ENCODE results near the gene FARSA.
"Not testable (repeated sequence)": the region's sequence is repeated elsewhere in the genome, so short reads cannot be mapped to it uniquely, and the experiment has no call there.

Gene FARSA

GRCh38 chr19:12933287-12934072, at the start of gene FARSA:
FARSA (minus strand) TSS chr19:12933711; CDS start chr19:12933696, 15 bp downstream.
- DNase-seq (ENCODE audit: insufficient read length, low spot score): peak; percentile 90
- FAIRE-seq: peak; percentile 95

GRCh38 chr19:12983091-12983490, 49.6 kb upstream of the FARSA start:
- no peak for DNase-seq (ENCODE audit: insufficient read length, low spot score)
- no peak for FAIRE-seq

GRCh38 chr19:12982648-12983047, 49.1 kb upstream of the FARSA start:
- no peak for FAIRE-seq
- DNase-seq (ENCODE audit: insufficient read length, low spot score): no peak

- DNase-seq (ENCODE audit: insufficient read length, low spot score): no peak
- no peak for FAIRE-seq
Measured at GRCh38 chr19:12979974-12980373, 46.5 kb upstream of the FARSA start.

DNA sequence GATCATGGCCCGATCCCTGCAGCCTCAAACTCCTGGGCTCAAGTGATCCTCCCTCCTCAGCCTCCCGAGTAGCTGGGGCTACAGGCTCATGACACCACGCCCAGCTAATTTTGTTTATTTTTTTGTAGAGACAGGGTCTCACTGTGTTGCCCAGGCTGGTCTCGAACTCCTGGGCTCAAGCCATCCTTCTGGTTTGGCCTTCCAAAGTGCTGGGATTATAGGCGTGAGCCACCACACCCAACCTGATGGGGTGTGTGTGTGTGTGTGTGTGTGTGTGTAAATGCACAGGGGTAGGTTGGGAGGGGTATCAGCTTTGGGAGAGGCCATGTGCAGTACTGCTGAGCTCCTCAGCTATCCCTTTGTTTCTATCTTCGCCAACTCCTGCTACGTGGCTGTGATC, 42.6 kb upstream of the FARSA start:
- DNase-seq (ENCODE audit: insufficient read length, low spot score); FAIRE-seq: not testable (repeated sequence)

GRCh38 chr19:12975221-12975741, 41.8 kb upstream of the FARSA start:
- FAIRE-seq: no peak
- no peak for DNase-seq (ENCODE audit: insufficient read length, low spot score)

DNA sequence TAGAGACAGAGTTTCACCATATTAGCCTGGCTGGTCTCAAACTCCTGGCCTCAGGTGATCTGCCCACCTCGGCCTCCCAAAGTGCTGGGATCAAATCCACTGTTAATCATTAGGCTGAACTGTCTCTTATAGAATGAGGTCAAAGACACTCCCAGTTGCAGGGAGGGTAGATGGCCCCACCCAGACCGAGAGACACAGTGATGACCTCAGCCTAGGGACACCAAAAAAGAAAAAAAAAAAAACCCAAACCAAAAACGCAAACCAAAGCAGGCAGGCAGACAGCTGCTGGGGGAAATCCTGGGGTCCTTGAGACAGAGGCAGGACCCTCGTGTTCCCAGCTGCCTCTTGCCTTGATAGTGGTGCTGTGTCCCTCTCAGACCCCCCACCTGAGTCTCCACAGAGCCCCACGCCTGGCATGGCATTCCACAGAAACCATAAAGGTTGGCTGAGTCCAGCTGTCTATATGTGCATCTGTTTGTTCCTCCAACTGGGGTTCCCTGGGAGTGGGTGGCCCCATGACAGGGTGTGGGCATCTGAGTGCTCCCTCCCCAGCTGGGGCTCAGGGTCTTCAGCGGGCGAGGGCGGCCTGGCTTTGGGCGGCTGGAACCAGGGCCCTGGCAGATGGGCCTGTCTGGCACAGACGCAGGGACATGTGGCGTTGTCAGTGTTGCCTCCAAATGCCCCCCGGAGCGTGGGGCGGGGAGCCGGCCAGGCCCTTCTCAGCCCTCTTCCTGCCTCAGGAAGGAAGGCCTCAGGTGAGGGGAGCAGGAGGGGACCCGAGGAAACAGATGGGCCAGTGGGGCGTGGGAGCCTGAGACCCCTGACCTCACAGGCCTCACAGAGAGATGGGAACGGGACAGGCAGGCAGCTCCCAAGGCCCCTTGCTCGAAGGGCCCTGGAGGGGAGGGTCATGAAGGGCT, 41.0 kb upstream of the FARSA start:
- no peak for FAIRE-seq
- no peak for DNase-seq (ENCODE audit: insufficient read length, low spot score)

- FAIRE-seq: no peak
- no peak for DNase-seq (ENCODE audit: insufficient read length, low spot score)
Measured at GRCh38 chr19:12973236-12973635, 39.7 kb upstream of the FARSA start.

DNA sequence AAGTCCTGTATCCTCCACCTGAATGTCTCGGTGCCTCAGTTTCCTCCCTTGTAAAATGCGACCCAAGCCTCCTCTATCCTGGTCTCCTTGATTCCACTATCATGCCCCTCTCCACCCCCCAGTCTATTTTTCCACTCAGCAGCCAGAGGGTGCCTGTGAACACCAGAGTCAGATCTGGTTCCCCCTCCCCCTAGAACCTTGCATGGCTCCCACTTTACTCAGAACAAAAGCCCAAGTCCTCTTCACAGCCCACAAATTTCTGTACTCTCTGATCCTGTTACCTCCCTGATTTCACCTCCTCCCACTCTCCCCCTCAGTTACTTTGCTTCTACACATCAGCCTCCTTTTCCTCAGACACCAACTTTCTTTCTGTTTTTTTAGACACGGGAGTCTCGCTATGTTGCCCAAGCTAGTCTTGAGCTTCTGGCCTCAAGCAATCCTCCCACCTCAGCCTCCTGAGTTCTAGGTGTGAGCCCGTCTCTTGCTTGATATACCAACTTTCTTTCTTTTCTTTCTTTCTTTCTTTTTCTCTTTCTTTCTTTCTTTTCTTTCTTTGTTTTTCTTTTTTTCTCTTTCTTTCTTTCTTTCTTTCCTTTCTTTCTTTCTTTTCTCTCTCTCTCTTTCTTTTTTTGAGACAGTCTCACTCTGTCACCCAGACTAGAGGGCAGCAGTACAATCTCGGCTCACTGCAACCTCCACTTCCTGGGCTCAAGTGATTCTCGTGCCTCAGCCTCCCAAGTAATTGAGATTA, 36.7 kb upstream of the FARSA start:
- no peak for FAIRE-seq

DNA sequence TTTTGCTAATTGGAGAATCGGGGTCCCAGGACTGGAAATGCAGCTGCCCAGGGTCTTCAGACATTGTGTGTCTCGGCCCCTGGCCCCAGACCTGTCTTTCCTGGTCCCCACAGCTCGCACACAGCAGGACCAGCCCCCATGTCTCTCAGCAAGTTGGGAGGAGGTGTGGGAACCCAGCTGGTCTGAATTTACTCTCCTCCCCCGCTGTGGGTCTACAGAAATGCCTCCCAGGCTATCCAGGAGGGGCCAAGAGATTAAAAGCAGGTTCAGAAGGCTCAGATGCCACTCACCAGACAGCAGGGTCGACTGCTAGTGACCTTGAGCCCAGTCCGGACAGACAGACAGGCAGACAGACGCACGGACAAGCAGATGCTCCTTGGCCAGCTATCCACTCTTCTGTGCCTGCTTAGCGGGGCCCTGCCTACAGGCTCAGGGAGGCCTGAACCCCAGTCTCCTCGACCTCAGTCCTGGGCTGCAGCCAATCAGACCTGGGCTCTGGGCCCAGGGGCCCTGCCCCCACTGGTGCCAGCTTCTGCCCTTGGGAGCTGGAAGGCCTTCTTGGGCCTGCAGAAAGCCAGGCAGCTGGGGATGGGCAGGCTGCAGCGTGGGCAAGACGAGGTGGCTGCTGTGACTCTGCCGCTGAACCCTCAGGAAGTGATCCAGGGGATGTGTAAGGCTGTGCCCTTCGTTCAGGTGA, 35.9 kb upstream of the FARSA start, which contains the start of gene DAND5:
TSS of gene DAND5 (plus strand) at position 285 of the 697 bp plus-strand sequence. CDS start at position 370, 85 bp downstream.
- FAIRE-seq: no peak
- no peak for DNase-seq (ENCODE audit: insufficient read length, low spot score)

More for the DNA sequence above, 36.7 kb upstream of the FARSA start:
- DNase-seq (ENCODE audit: insufficient read length, low spot score): no peak

DNA sequence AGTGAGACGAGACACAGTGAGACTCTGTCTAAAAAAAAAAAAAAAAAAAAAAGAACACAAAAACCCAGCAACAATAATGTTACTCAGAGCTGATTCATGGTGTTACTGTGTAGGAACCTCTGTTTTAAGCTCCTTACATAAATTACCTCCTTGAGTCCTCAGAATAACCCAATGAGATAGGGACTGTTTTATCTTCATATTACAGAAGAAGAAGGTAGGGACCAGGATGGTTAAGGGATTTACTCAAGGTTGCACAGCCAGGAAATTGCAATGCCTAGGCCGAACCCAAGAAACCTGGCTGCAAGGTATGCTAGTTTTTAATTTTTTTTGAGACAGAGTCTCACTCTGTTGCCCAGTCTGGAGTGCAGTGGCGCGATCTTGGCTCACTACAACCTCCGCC, 34.4 kb upstream of the FARSA start:
- FAIRE-seq (no peak), DNase-seq (ENCODE audit: insufficient read length, low spot score) (no peak)

DNA sequence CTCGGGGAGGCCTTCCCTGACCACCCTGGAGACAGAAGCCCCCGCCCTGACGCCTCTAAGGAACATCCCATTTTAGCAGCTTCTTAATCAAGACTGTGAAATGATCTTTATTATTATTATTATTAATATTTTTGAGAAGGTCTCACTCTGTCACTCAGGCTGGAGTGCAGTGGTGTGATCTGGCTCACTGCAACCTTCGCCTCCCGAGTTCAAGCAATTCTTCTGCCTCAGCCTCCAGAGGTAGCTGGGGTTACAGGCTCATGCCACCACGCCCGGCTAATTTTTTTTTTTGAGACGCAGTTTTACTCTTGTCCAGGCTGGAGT, 32.3 kb upstream of the FARSA start:
- no peak for DNase-seq (ENCODE audit: insufficient read length, low spot score)
- no peak for FAIRE-seq

DNA sequence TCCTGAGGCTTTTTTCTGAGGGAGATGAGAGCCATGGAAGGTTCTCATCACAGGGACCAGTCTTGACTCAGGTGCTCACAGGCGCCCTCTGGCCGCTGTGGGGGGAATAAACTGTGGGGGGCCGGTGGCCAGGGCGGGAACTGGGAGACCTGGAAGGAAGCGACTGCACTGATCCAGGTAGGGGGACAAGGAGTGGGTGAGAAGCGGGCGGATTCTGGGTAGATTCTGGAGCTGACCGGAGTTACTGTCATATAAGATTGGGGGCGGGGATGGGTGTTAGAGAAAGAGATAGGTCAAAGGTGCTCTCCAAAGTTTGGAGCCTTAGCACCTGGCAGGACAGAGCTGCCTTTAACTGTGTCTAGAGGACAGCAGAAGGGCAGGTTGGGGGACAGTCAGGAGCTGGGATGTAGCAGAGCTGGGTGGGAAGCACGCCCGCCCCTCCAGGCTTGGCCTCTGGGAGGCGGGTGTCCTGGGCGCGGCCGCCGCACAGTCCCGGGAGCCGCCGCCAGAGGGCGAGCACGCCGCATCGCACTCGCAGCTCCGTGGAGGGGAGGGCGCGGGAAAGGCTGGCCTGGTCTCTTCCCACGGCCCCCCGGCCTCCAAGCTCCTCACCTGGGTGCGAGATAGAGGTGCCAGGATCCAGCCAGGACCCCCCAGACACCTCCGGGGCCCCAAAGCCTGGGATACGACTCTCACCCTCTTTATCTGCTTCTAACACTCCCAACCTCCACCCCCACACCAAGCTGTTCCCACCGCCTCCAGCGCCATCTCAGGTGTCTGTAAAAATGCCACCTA, 31.7 kb upstream of the FARSA start:
- DNase-seq (ENCODE audit: insufficient read length, low spot score) (peak; percentile 77), FAIRE-seq (peak; percentile 80)

GRCh38 chr19:12959481-12959880, 26.0 kb upstream of the FARSA start:
- FAIRE-seq: no peak

DNA sequence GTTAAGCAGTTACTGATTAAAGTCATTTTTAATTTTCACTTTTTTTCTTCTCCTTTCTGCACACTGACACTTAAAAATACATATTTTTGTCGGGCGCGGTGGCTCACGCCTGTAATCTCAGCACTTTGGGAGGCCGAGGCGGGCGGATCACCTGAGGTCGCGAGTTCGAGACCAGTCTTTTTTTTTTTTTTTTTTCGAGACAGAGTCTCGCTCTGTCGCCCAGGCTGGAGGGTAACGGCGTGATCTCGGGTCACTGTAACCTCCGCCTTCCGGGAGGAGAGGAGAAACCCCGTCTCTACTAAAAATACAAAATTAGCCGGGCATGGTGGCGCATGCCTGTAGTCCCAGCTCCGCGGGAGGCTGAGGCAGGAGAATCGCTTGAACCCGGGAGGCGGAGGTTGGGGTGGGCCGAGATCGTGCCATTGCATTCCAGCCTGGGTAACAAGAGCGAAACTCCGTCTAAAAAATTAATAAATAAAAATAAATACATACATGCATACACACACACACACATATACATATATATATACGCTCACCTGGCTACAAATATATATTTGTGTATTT, 24.0 kb upstream of the FARSA start:
- not testable (repeated sequence) for FAIRE-seq; DNase-seq (ENCODE audit: insufficient read length, low spot score)

More at GRCh38 chr19:12959481-12959880, 26.0 kb upstream of the FARSA start:
- DNase-seq (ENCODE audit: insufficient read length, low spot score): no peak

GRCh38 chr19:12956446-12957388, 23.2 kb upstream of the FARSA start, which contains the start of gene GADD45GIP1:
GADD45GIP1 (minus strand) TSS chr19:12957223; CDS start chr19:12957212, 11 bp downstream.
- DNase-seq (ENCODE audit: insufficient read length, low spot score): peak; percentile 72
- peak; percentile 80 for FAIRE-seq

DNA sequence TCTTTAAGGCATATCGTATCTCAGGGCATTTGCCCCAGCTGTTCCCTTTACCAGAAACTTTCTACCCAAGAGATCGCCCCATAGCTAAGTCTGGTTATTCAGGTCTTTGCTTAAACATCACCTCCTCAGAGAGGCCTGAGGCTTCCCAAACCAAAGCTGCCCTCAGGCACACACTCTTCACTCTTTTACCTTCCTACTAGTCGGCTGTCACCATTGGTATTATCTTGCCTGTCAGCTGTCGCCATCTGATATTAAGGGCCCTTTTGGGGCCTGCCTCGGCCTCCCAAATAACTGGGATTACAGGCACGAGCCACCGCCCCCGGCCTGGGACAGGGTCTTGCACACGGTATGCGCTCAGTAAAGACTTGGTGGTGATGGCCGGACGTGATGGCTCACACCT, 22.5 kb upstream of the FARSA start:
- FAIRE-seq (no peak), DNase-seq (ENCODE audit: insufficient read length, low spot score) (no peak)

GRCh38 chr19:12955575-12955974, 22.1 kb upstream of the FARSA start:
- not testable (repeated sequence) for FAIRE-seq; DNase-seq (ENCODE audit: insufficient read length, low spot score)

Data from GM19239 (cell line).